IMR-90 (cell line): Measurements from ENCODE around the gene CDC34. TPM values are rescaled to one million over a fixed set of nuclear protein-coding genes. Genes with fewer than 3 reads are reported as not detected.
A peak's percentile ranks its signal among the peaks of the same experiment; 100 is the strongest.

Experiments
- ATAC-seq: fragments of 200-7000 bp; cut with Tn5 transposase; 2 replicates; pipeline ENCODE4 v1.9.1; 2020; ENCODE audit warnings: low read depth, mild to moderate bottlenecking, moderate library complexity
- BruUV-seq: library from RNA; stranded (reverse); fragments of 400-500 nt; replicated peaks from 2 replicates; lab custom pipeline; 2021; lab: Mats Ljungman, UMichigan
- CTCF ChIA-PET: fragments of 300-600 bp; formaldehyde crosslinking; extraction: SDS; loops from one replicate; lab custom pipeline; 2021; ENCODE audit warnings: antibody characterized with exemption; lab: Yijun Ruan, JAX
- POLR2A ChIA-PET: fragments of 300-600 bp; sonication (Branson Sonifier 250); formaldehyde crosslinking; loops from one replicate; lab custom pipeline; 2022; ENCODE audit warnings: antibody characterized with exemption; ENCODE audit not compliant: unreplicated experiment; lab: Charles Lee
- DNase-seq: peaks from one replicate; pipeline ENCODE4 v3.0.0; 2013
- H2AFZ ChIP-seq: replicated peaks from 2 replicates; pipeline ENCODE3; 2013; ENCODE audit warnings: low read length, mild to moderate bottlenecking; ENCODE audit not compliant: poor library complexity
- H2AK5ac ChIP-seq: 2 replicates; pipeline ENCODE4 v1.6.1; 2013; ENCODE audit warnings: low read depth, low read length, inconsistent platforms
- H2AK9ac ChIP-seq: replicated peaks from 2 replicates; pipeline ENCODE3; 2013; ENCODE audit warnings: mild to moderate bottlenecking, low read depth, low read length, moderate library complexity; ENCODE audit not compliant: poor library complexity
- H2BK120ac ChIP-seq: 2 replicates; pipeline ENCODE4 v1.6.1; 2013; ENCODE audit warnings: low read depth, low read length, inconsistent platforms
- H2BK15ac ChIP-seq: 3 replicates; pipeline ENCODE4 v1.6.1; 2013; ENCODE audit warnings: low read depth, low read length, inconsistent platforms
- H2BK20ac ChIP-seq: 2 replicates; pipeline ENCODE4 v1.6.1; 2013; ENCODE audit warnings: low read depth, mild to moderate bottlenecking, inconsistent platforms, low read length, moderate library complexity
- H2BK5ac ChIP-seq: 2 replicates; pipeline ENCODE4 v1.6.1; 2013; ENCODE audit warnings: mild to moderate bottlenecking, low read depth, low read length, inconsistent platforms; ENCODE audit not compliant: poor library complexity, severe bottlenecking
- H3K14ac ChIP-seq: replicated peaks from 2 replicates; pipeline ENCODE4 v1.6.1; 2013; ENCODE audit warnings: low read depth, low read length, inconsistent platforms
- H3K18ac ChIP-seq: 2 replicates; pipeline ENCODE4 v1.6.1; 2013; ENCODE audit warnings: low read depth, low read length, control low read depth
- H3K23ac ChIP-seq: 2 replicates; pipeline ENCODE4 v1.6.1; 2013; ENCODE audit warnings: low read depth, low read length, inconsistent platforms
- H3K27ac ChIP-seq: 2 replicates; pipeline ENCODE4 v1.5.1; 2013; ENCODE audit warnings: mild to moderate bottlenecking, control low read depth, low read length; ENCODE audit not compliant: insufficient read depth
- H3K27me3 ChIP-seq: 2 replicates; pipeline ENCODE4 v1.6.1; 2013; ENCODE audit warnings: low read length; ENCODE audit not compliant: control insufficient read depth, insufficient read depth
- H3K36me3 ChIP-seq: 2 replicates; pipeline ENCODE4 v1.6.1; 2013; ENCODE audit warnings: low read length, mixed read lengths; ENCODE audit not compliant: control insufficient read depth, insufficient read depth
- H3K4ac ChIP-seq: 2 replicates; pipeline ENCODE4 v1.6.1; 2013; ENCODE audit warnings: low read depth, low read length, inconsistent platforms
- H3K4me1 ChIP-seq: 2 replicates; pipeline ENCODE4 v1.6.1; 2013; ENCODE audit warnings: low read length, mixed read lengths; ENCODE audit not compliant: control insufficient read depth, insufficient read depth
- H3K4me2 ChIP-seq: 2 replicates; pipeline ENCODE4 v1.6.1; 2013; ENCODE audit warnings: low read depth, mild to moderate bottlenecking, control low read depth, low read length, moderate library complexity
- H3K4me3 ChIP-seq: 2 replicates; pipeline ENCODE4 v1.5.1; 2013; ENCODE audit warnings: low read depth, mild to moderate bottlenecking, control low read depth, low read length, moderate library complexity; ENCODE audit not compliant: insufficient read depth
- H3K56ac ChIP-seq: 2 replicates; pipeline ENCODE4 v1.6.1; 2013; ENCODE audit warnings: low read length, inconsistent platforms; ENCODE audit not compliant: insufficient read depth; ENCODE audit errors: extremely low read depth
- H3K79me1 ChIP-seq, 2 experiments: 2 replicates each; pipeline ENCODE4 v1.6.1; 2013; ENCODE audit warnings: low read length in 2 of 2, inconsistent platforms in 1 of 2, low read depth in 1 of 2
- H3K9ac ChIP-seq: 2 replicates; pipeline ENCODE4 v1.6.1; 2013; ENCODE audit warnings: low read depth, low read length, control low read depth
- H3K9me1 ChIP-seq: 2 replicates; pipeline ENCODE4 v1.6.1; 2013; ENCODE audit warnings: low read length, inconsistent platforms; ENCODE audit not compliant: insufficient read depth
- H3K9me3 ChIP-seq: 2 replicates; pipeline ENCODE4 v1.6.1; 2013; ENCODE audit warnings: low read length; ENCODE audit not compliant: control insufficient read depth, insufficient read depth
- H4K20me1 ChIP-seq: 2 replicates; pipeline ENCODE4 v1.6.1; 2013; ENCODE audit warnings: low read length, inconsistent platforms; ENCODE audit not compliant: insufficient read depth
- H4K5ac ChIP-seq: 2 replicates; pipeline ENCODE4 v1.6.1; 2013; ENCODE audit warnings: mild to moderate bottlenecking, low read depth, low read length, control low read depth
- H4K8ac ChIP-seq, 2 experiments: 2 replicates each; pipeline ENCODE4 v1.6.1; 2013; ENCODE audit warnings: low read depth in 2 of 2, low read length in 2 of 2, control low read depth in 1 of 2, inconsistent platforms in 1 of 2
- H4K91ac ChIP-seq: 2 replicates; pipeline ENCODE4 v1.6.1; 2013; ENCODE audit warnings: low read depth, low read length, inconsistent platforms; ENCODE audit not compliant: insufficient read depth
- BHLHE40 ChIP-seq: fragments of 150-350 bp; IDR thresholded peaks from 2 replicates; pipeline ENCODE4 v1.6.1; 2016; ENCODE audit warnings: mild to moderate bottlenecking, low read depth, low read length
- ELK1 ChIP-seq: fragments of 150-350 bp; IDR thresholded peaks from 2 replicates; pipeline ENCODE4 v1.6.1; 2016; ENCODE audit warnings: low read depth, mild to moderate bottlenecking, low read length, moderate library complexity, borderline replicate concordance
- MAFK ChIP-seq: IDR thresholded peaks from 2 replicates; pipeline ENCODE4 v1.6.1; 2012; ENCODE audit warnings: low read depth, low read length, improper control_type of control experiment
- MAZ ChIP-seq: IDR thresholded peaks from 2 replicates; pipeline ENCODE4 v1.6.1; 2012; ENCODE audit warnings: low read depth, mild to moderate bottlenecking, low read length, improper control_type of control experiment, moderate library complexity, borderline replicate concordance
- MXI1 ChIP-seq: IDR thresholded peaks from 2 replicates; pipeline ENCODE4 v1.6.1; 2012; ENCODE audit warnings: low read depth, mild to moderate bottlenecking, low read length, moderate library complexity, borderline replicate concordance
- RFX5 ChIP-seq: IDR thresholded peaks from 2 replicates; pipeline ENCODE4 v1.8.0; 2012; ENCODE audit warnings: low read depth, mild to moderate bottlenecking, low read length, moderate library complexity
- SMC3 ChIP-seq: fragments of 150-350 bp; IDR thresholded peaks from 2 replicates; pipeline ENCODE4 v1.6.1; 2016; ENCODE audit warnings: low read depth, mild to moderate bottlenecking, antibody characterized with exemption, low read length, moderate library complexity
- USF2 ChIP-seq: fragments of 150-350 bp; IDR thresholded peaks from 2 replicates; pipeline ENCODE4 v1.6.1; 2017; ENCODE audit warnings: mild to moderate bottlenecking, antibody characterized with exemption, low read length, low read depth
- WGBS, 2 experiments: methylation state at CpG; one replicate each; pipeline versions ENCODE4 v1.1.5 to v1.1.7; 2013; ENCODE audit warnings: missing lambda C conversion rate in 2 of 2; ENCODE audit not compliant: insufficient read length in 1 of 2; ENCODE audit errors: extremely low coverage in 2 of 2; 5-methylcytosine and 5-hydroxymethylcytosine counted together
- dilution Hi-C: fragments of 300-500 bp; cut with HindIII; formaldehyde crosslinking; loops from one replicate; pipeline ENCODE4 v1.14.3; 2018; ENCODE audit warnings: low sequenced_read_pairs; ENCODE audit not compliant: unreplicated experiment
- in situ Hi-C: fragments of 300-500 bp; cut with MboI; formaldehyde crosslinking; loops from 3 replicates; pipeline ENCODE4 v1.14.3; 2019; ENCODE audit warnings: low sequenced_read_pairs, inconsistent platforms, mixed read lengths
- intact Hi-C: fragments of 100-400 bp; cut with micrococcal nuclease; formaldehyde crosslinking; loops from 2 replicates; pipeline ENCODE4 v1.10.0; 2022
- polyA plus RNA-seq, 3 experiments: library from polyadenylated mRNA; depleted of rRNA; stranded (reverse); fragments of >200 nt; gene quantifications; 2 replicates each; pipeline ENCODE4 v1.2.3, GENCODE V29; 2012; ENCODE audit warnings: low replicate concordance in 1 of 3
- total RNA-seq: library from RNA; depleted of rRNA; stranded (reverse); fragments of >200 nt; gene quantifications from 2 replicates; pipeline ENCODE4 v1.2.3, GENCODE V29; 2012

CDC34 gene
- total and polyA plus RNA-seq, 2 of the 4 experiments (the other 2 are of a cell fraction): 35.7 to 68.9 TPM

GRCh38 chr19:518598-519231, 12.8 kb upstream of the CDC34 start:
- no peak overlapping the region for H3K14ac ChIP-seq
- H2AK9ac ChIP-seq: no peak overlapping the region
- TF ChIP-seq ELK1 (no peak), BHLHE40 (no peak), MAZ (no peak), MXI1 (no peak), USF2 (no peak), SMC3 (no peak), MAFK (no peak), RFX5 (no peak)
- H4K8ac ChIP-seq: no peak overlapping the region
- H3K79me1 ChIP-seq: peaks cover 4 to 14% of the 10 kb centered on the region in 2 experiments; a peak in 3 of 4 replicates
- H3K4me3 ChIP-seq: no peak overlapping the region
- H3K36me3 ChIP-seq: peaks cover 16% of the 10 kb centered on the region
- H3K27ac ChIP-seq: no peak overlapping the region
- intact Hi-C loops: no loop called here
- dilution Hi-C loops: no loop called here
- CTCF ChIA-PET: no interaction called here
- no peak for DNase-seq
- H4K20me1 ChIP-seq: peaks cover 7% of the 10 kb centered on the region
- no peak overlapping the region for H3K4ac ChIP-seq
- H3K56ac ChIP-seq: no peak overlapping the region
- no peak overlapping the region for H2AK5ac ChIP-seq
- in situ Hi-C loops: no loop called here
- H2BK20ac ChIP-seq: no peak overlapping the region
- no peak overlapping the region for H2AFZ ChIP-seq
- no peak overlapping the region for H2BK5ac ChIP-seq
- H3K4me1 ChIP-seq: peaks cover 8% of the 10 kb centered on the region; the same call in 1 of the 2 replicates
- no peak overlapping the region; the same call in 1 of the 2 replicates for H3K18ac ChIP-seq
- BruUV-seq: no TSS peak
- WGBS, 2 experiments: 53% methylated on average over 26 of the region's 58 CpGs; no CpG with 5 or more reads in 1 of the 2 experiments
- H3K23ac ChIP-seq: no peak overlapping the region
- POLR2A ChIA-PET: no interaction called here
- no peak overlapping the region for H4K91ac ChIP-seq
- no peak for ATAC-seq
- H3K27me3 ChIP-seq: no peaks in the 10 kb centered on the region
- peaks cover 6% of the 10 kb centered on the region; the same call in 1 of the 2 replicates for H3K9me1 ChIP-seq
- H3K9me3 ChIP-seq: peaks cover 4% of the 10 kb centered on the region
- no peak overlapping the region for H3K9ac ChIP-seq
- no peak overlapping the region for H2BK15ac ChIP-seq
- H4K5ac ChIP-seq: peak overlapping the region; percentile 76; the same call in 1 of the 2 replicates
- no peak overlapping the region for H2BK120ac ChIP-seq
- H3K4me2 ChIP-seq: no peak overlapping the region
